Psoas muscle (tissue), 8 donors: Measurements from ENCODE around the gene SLC8B1. TPM values are rescaled to one million over a fixed set of nuclear protein-coding genes. Genes with fewer than 3 reads are reported as not detected.

Source experiments
- ATAC-seq, 4 donors: fragments of 200-7000 bp; cut with Tn5 transposase; one replicate each; pipeline ENCODE4 v1.9.1; 2020; ENCODE audit warnings: moderate library complexity in 3 of 4, mild to moderate bottlenecking in 2 of 4
- DNase-seq, 2 donors: peaks; one replicate each; pipeline ENCODE4 v3.0.0-alpha.2; 2020
- H3K27ac ChIP-seq: fragments of 200-600 bp; one replicate; pipeline ENCODE4 v1.8.0; 2022
- H3K27me3 ChIP-seq, 3 donors: fragments of 200-600 bp in 1 of 3; one replicate each; pipeline versions ENCODE4 v1.6.1 to v1.8.0; 2013 to 2022; ENCODE audit warnings: low read length in 2 of 3, mild to moderate bottlenecking in 2 of 3, moderate library complexity in 1 of 3; ENCODE audit not compliant: insufficient read depth in 3 of 3
- H3K36me3 ChIP-seq, 2 donors: fragments of 200-600 bp in 1 of 2; one replicate each; pipeline versions ENCODE4 v1.6.1 to v1.8.0; 2013 to 2022; ENCODE audit warnings: low read depth in 1 of 2, mild to moderate bottlenecking in 1 of 2, moderate library complexity in 1 of 2; ENCODE audit not compliant: insufficient read depth in 1 of 2
- H3K4me1 ChIP-seq: fragments of 200-600 bp; one replicate; pipeline ENCODE4 v1.8.0; 2022
- H3K4me3 ChIP-seq: fragments of 200-600 bp; one replicate; pipeline ENCODE4 v1.8.0; 2022; ENCODE audit warnings: mild to moderate bottlenecking
- H3K9me3 ChIP-seq: fragments of 200-600 bp; one replicate; pipeline ENCODE4 v1.8.0; 2022
- CTCF ChIP-seq: fragments of 200-600 bp; IDR thresholded peaks from one replicate; pipeline ENCODE4 v1.8.0; 2022; ENCODE audit warnings: antibody characterized with exemption
- WGBS, 3 donors: extraction: QIAGEN DNeasy Blood & Tissue Kit; methylation state at CpG; one replicate each; pipeline versions ENCODE4 v1.1.6 to v1.1.7; 2013; 5-methylcytosine and 5-hydroxymethylcytosine counted together
- intact Hi-C, 2 donors: fragments of 100-400 bp; cut with DNase I; formaldehyde crosslinking; loops; one replicate each; pipeline versions ENCODE4 v1.11.0 to v1.14.2; 2022
- polyA plus RNA-seq, 3 donors: library from polyadenylated mRNA; stranded (reverse); fragments of 200-250 nt; gene quantifications; one replicate each; pipeline ENCODE4 v1.2.3, GENCODE V29; 2013
- total RNA-seq, 4 donors: library from RNA; stranded (reverse); fragmentation: NEBNext Ultra II Directional in 2 of 4; extraction: Animal tissue kit (Norgen Biotek cat#: 25700) in 2 of 4; gene quantifications; one replicate each; pipeline versions ENCODE4 v1.2.1 to v1.2.4, GENCODE V29; 2021 to 2023
- donor health status: healthy with polysubstance abuse.
- donor health status: DM: no; HTN: no; CAD: no; lungs with moderate emphysema.
- donor health status: Bipolar disorder and iron deficiency.
- donor health status: healthy.
- donor health status: DM: yes; HTN: yes; CAD: no.
- donor health status: DM: no; HTN: no; CAD: no.
- donor health status: DM: no; HTN: no; CAD: no.
- donor health status: DM: yes; HTN: yes; CAD: no.

SLC8B1 gene
- total and polyA plus RNA-seq, 7 donors = 5.7 to 10.3 (median 9.2) TPM

- Histone ChIP-seq H3K27me3 (no peaks in the 10 kb centered on the region), H3K4me1 (no peaks in the 10 kb centered on the region), H3K36me3 (peaks cover 3 to 100% of the 10 kb centered on the region in 2 donors), H3K4me3 (no peak overlapping the region), H3K9me3 (no peaks in the 10 kb centered on the region), H3K27ac (no peak overlapping the region)
- intact Hi-C loops = no loop called here
- DNase-seq = peak in 1 of 2 donors; percentile 11
- ATAC-seq = no peak
- TF ChIP-seq CTCF = no peak
- WGBS, 3 donors = 80 to 85% (median 82%) methylated on average over 2 of the region's 2 CpGs
These were observed 45.5 kb downstream of the SLC8B1 start for GRCh38 chr12:113289361-113289760.

- DNase-seq (peak in 1 of 2 donors; percentile 51), ATAC-seq (no peak)
- no peaks in the 10 kb centered on the region for H3K27me3 ChIP-seq
- no peak overlapping the region for H3K27ac ChIP-seq
- H3K4me3 ChIP-seq = no peak overlapping the region
- TF ChIP-seq CTCF = no peak
- H3K4me1 ChIP-seq = no peaks in the 10 kb centered on the region
- WGBS, 3 donors = 94 to 96% (median 95%) methylated on average over 19 of the region's 19 CpGs
- intact Hi-C loops = no loop called here
- peaks cover 3 to 99% of the 10 kb centered on the region in 2 donors for H3K36me3 ChIP-seq
- H3K9me3 ChIP-seq = no peaks in the 10 kb centered on the region
These were observed 47.0 kb downstream of the SLC8B1 start for GRCh38 chr12:113287899-113288282.

GRCh38 chr12:113287146-113287898, 47.6 kb downstream of the SLC8B1 start:
- Histone ChIP-seq H3K4me3 (no peak overlapping the region), H3K4me1 (no peaks in the 10 kb centered on the region), H3K36me3 (peaks cover 3 to 99% of the 10 kb centered on the region in 2 donors), H3K9me3 (no peaks in the 10 kb centered on the region), H3K27ac (no peak overlapping the region), H3K27me3 (no peaks in the 10 kb centered on the region)
- ATAC-seq (no peak), DNase-seq (peak in 1 of 2 donors; percentile 42)
- intact Hi-C loops = no loop called here
- no peak for TF ChIP-seq CTCF
- 89 to 91% (median 91%) methylated on average over 19 to 21 of the region's 21 CpGs for WGBS, 3 donors

GRCh38 chr12:113286712-113287111, 48.2 kb downstream of the SLC8B1 start:
- 76 to 85% (median 83%) methylated on average over 11 of the region's 11 CpGs for WGBS, 3 donors
- Histone ChIP-seq H3K27ac (no peak overlapping the region), H3K9me3 (no peaks in the 10 kb centered on the region), H3K36me3 (peaks cover 3 to 96% of the 10 kb centered on the region in 2 donors), H3K4me1 (no peaks in the 10 kb centered on the region), H3K4me3 (no peak overlapping the region), H3K27me3 (no peaks in the 10 kb centered on the region)
- intact Hi-C loops = no loop called here
- no peak for DNase-seq
- TF ChIP-seq CTCF = no peak
- ATAC-seq = no peak
